GM19463 (cell line): ENCODE data around the gene NANOS1.

Experiments used
- ATAC-seq: cut with Tn5 transposase; IDR thresholded peaks from one replicate; pipeline ENCODE4 v1.9.1; 2021; ENCODE audit warnings: mild to moderate bottlenecking, moderate library complexity; ENCODE audit not compliant: unreplicated experiment

NANOS1 gene

GRCh38 chr10:119029613-119030420, at the start of gene NANOS1:
Gene NANOS1, plus strand, starts transcription at chr10:119029714. Its CDS starts 88 bp downstream, at chr10:119029802.
- ATAC-seq: peak; percentile 17

GRCh38 chr10:118980135-118980865, 49.2 kb upstream of the NANOS1 start:
- ATAC-seq: no peak

DNA sequence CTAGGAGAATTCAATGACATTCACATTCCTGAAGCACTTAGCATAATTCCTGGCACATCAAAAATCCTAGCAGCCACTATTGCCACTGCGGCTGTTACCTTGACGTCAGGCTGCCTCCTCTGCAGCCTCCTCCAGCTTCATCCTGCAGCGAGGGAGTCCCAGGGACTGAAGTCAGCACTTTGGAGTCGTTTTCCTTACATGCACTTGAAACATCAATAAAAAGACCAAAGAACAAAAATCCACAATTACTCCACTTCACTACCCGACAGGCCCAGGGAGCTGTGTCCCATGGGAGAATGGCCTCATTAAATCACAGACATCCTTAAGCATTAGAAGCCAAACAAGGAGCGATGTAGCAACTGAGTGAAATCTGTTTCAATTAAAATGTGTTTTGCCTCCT, 48.6 kb upstream of the NANOS1 start:
- no peak for ATAC-seq

DNA sequence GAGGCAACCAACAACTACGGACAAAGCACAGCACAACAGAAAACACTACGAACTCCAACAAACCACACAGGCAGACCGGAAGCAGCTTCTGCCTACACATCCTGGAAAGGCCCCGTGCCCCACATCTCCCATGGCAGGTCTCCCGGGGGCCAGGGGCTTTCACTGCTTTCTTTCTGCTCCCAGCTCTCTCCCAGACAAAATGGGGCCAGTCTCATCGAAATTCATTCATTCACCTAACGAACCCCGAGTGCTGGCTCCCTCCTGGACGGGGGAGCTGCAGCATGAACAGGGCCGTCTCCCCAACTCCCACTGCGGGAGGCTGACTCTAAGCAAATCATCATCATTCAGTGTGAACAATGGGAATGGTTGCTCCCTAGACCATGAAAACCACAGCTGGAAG, 47.6 kb upstream of the NANOS1 start:
- ATAC-seq: no peak

- no peak for ATAC-seq
Measured at GRCh38 chr10:118982366-118982765, 47.1 kb upstream of the NANOS1 start.

GRCh38 chr10:118983263-118983662, 46.3 kb upstream of the NANOS1 start:
- ATAC-seq: no peak

DNA sequence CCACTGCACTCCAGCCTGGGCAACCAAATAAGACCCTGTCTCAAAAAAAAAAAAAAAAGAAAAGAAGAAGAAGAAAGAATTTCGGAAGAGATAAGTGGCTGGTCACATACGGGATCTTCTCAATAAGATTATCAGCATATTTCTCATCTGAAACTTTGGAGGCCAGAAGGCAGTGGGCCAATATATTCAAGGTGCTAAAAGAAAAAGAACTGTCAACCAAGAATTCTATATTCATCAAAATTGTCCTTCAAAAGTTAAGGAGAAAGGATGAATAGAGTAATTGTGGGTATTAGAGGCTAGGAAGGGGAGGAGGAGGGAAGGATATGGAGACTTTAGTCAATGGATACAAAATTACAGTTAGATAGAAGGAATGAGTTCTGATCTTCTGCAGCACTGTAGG, 43.9 kb upstream of the NANOS1 start:
- no peak for ATAC-seq

GRCh38 chr10:118986815-118987790, 42.4 kb upstream of the NANOS1 start:
- ATAC-seq: peak; percentile 70

DNA sequence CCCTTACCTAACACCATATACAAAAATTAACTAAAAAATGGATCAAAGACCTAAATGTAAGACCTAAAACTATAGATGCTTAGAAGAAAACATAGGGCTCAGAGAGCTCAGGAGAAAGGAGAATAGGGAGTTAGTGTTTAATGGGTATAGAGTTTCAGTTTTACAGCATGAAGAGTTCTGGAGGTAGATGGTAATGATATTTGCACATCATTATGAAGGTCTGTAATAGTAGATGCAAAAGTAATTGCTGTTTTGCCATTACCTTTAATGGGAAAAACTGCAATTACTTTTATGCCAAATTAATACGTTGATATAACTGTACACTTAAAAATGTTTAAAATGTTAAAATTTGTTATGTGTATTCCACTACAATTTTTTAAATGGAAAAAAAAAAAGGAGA, 39.2 kb upstream of the NANOS1 start:
- ATAC-seq: no peak

DNA sequence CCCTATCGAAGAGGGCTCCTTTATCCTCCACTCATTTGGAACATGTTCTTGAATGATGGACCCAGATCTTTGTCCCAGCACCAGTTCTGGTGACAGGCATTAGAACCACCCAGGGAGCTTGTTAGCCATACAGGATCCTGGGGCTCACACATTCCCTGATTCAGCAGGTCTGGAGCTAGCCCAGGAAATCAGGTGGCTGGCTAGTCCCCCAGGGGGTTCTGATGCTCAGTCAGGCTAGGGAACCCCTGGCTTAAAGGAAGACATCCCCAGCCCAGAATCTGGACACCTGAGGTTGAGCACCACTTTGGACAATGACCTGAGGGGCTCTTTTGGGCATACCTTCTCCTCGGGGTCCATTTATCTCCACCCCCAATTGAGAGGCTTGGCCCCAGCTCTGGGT, 37.0 kb upstream of the NANOS1 start:
- ATAC-seq: no peak

DNA sequence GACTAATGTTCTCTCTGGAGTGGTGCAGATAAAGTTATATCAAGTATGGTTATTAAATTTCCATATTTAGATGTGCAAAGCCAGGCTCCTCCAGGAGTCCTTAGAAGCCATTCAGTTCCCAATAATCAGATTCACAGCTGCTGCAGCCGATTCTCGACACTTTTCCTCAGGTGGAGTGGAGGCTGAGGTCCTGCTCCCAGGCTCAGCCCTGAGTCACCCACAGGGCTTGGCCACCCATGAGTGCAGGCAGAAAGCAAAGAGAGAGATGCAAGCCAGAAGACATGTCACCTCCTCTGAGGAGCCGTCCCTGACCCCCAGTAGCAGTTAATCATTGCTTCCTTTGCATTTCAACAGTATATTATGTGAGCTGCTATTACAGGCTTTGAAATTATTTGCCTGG, 36.3 kb upstream of the NANOS1 start:
- ATAC-seq: no peak

DNA sequence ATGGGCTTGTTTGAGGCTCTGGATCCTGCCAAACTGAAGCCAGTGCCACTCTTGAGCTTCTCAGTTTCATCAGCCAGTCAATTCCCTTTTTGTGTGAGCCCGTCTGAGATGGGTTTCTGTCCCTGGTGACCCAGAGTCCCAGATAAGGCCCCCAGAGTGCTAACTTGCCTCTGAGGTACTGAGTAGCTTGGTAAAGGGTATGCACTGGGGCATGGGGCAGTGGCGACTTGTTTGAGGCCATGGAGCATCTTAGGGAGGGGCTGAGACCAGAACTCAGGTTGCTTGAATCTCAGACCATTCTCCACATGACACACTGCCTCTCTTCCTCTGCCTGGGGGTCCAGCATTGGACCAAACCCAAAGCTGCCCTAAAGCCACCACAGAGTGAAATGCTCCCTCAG, 35.2 kb upstream of the NANOS1 start:
- ATAC-seq: no peak

GRCh38 chr10:118995739-118996138, 33.8 kb upstream of the NANOS1 start:
- no peak for ATAC-seq

DNA sequence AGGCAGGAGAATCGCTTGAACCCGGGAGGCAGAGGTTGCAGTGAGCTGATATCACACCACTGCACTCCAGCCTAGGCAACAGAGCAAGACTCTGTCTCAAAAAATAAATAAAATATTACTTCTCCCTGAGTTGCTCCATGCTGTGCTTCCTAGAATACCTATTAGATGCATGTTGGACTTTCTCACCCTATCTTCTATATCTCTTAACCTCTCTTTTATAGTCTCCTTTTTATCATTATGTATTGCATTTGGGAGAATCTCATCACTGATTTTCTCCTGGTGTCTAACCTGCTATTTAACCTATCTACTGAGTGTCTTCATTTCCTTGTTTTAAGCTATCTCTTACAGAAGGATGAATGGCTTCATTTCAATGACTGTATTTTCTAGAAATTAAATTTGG, 32.1 kb upstream of the NANOS1 start:
- ATAC-seq: no peak

- ATAC-seq: no peak
Measured at GRCh38 chr10:118998183-118998582, 31.3 kb upstream of the NANOS1 start.

- ATAC-seq: no peak
Measured at GRCh38 chr10:119001717-119002500, 27.6 kb upstream of the NANOS1 start.

GRCh38 chr10:119003572-119004289, 25.8 kb upstream of the NANOS1 start:
- ATAC-seq: no peak

DNA sequence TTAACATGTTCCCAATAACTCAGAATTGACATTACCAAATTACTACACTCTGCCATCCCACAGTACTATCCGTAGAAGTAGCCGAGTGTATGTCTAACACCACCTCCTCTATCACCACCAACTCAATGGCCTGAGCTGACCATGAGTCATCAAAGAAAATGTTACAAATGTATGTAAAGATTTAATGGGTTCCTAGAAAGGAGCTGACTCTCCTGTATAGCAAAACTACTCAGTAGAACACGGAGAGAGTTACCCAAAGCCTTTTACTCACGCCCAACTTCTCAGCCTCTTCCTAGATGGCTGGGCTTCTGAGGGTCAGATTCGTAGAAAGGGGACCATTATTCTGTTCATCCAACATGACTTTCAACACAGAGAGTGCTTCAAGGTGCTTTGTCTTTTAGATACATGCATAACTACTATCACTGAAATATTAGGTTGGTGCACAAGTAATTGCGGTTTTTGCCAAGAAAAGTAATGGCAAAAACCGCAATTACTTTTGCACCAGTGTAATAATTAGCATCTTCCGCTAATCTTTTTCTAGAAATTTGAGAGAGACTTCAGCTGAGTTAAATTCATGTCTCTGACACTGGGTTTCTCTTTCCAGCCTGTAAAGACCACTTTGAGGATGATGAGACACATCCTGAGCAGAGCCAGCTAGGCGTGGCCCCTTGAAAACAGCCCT, 24.0 kb upstream of the NANOS1 start:
- no peak for ATAC-seq
